Fibroblast of villous mesenchyme (primary cell): ENCODE results near the gene SLF2. TPM values are rescaled to one million over a fixed set of nuclear protein-coding genes. Genes with fewer than 3 reads are reported as not detected.

Source experiments
- DNase-seq: peaks from one replicate; pipeline ENCODE4 v3.0.0-alpha.2; 2010; ENCODE audit warnings: low read depth
- H3K4me3 ChIP-seq: 2 replicates; pipeline ENCODE4 v1.5.1; 2011; ENCODE audit warnings: low read depth, mild to moderate bottlenecking, low read length
- CTCF ChIP-seq: IDR thresholded peaks from 2 replicates; pipeline ENCODE4 v1.5.1; 2012; ENCODE audit warnings: low read depth, mild to moderate bottlenecking, low read length; ENCODE audit not compliant: insufficient read depth
- total RNA-seq: library from RNA; depleted of rRNA; stranded (reverse); fragments of >200 nt; gene quantifications from 2 replicates; pipeline ENCODE4 v1.2.3, GENCODE V29; 2012

SLF2 gene
- total RNA-seq, 1 donor: 55.7 TPM

GRCh38 chr10:100989088-100989487 is 76.3 kb downstream of the SLF2 start:
- no peak for TF ChIP-seq CTCF
- no peak for DNase-seq
- no peak overlapping the region for H3K4me3 ChIP-seq

- peak; percentile 47 for DNase-seq
- H3K4me3 ChIP-seq: no peak overlapping the region
- TF ChIP-seq CTCF: peak; percentile 73
Measured at GRCh38 chr10:100993986-100994708, 81.4 kb downstream of the SLF2 start.

- no peak for TF ChIP-seq CTCF
- no peak for DNase-seq
- H3K4me3 ChIP-seq: no peak overlapping the region
Measured at GRCh38 chr10:100995181-100995580, 82.4 kb downstream of the SLF2 start.

GRCh38 chr10:100996678-100997359 is 84.1 kb downstream of the SLF2 start:
- no peak for DNase-seq
- no peak for TF ChIP-seq CTCF
- H3K4me3 ChIP-seq: peak overlapping the region; percentile 91

- DNase-seq: peak; percentile 77
- TF ChIP-seq CTCF: peak; percentile 86
Measured at GRCh38 chr10:100997360-100998182, 84.8 kb downstream of the SLF2 start.

GRCh38 chr10:100998183-100998990 is 85.6 kb downstream of the SLF2 start:
- TF ChIP-seq CTCF: no peak
- peak; percentile 88 for DNase-seq
- H3K4me3 ChIP-seq: peak overlapping the region; percentile 91

More at GRCh38 chr10:100997360-100998182, 84.8 kb downstream of the SLF2 start:
- H3K4me3 ChIP-seq: peak overlapping the region; percentile 91
